Stimulated activated CD8-positive, alpha-beta memory T cell treated with anti-CD3 and anti-CD28 coated beads, Interleukin-2, amount 100 ng/mL, for 48 hours (primary cell): ENCODE measurements around the gene PCIF1.
"Not testable (repeated sequence)": the region's sequence is repeated elsewhere in the genome, so short reads cannot be mapped to it uniquely, and the experiment has no call there.

ENCODE experiments used
- DNase-seq, 2 donors: peaks; one replicate each; pipeline ENCODE4 v3.0.0-alpha.2; 2020; ENCODE audit warnings: low read depth in 2 of 2

The PCIF1 gene

GRCh38 chr20:45934586-45935415 is at the start of gene PCIF1:
PCIF1 (plus strand) TSS chr20:45934683; CDS start chr20:45939000, 4,317 bp downstream.
- DNase-seq, result peak; percentile 96 to 97

- no peak for DNase-seq
Measured at GRCh38 chr20:45886590-45887345, 47.7 kb upstream of the PCIF1 start.

- DNase-seq, result no peak
Measured at GRCh38 chr20:45887346-45887715, 47.2 kb upstream of the PCIF1 start, which contains the start of gene SPATA25. SPATA25 (minus strand) TSS chr20:45887622; CDS start chr20:45887590, 32 bp downstream.

- no peak for DNase-seq
Measured at GRCh38 chr20:45888681-45889080, 45.8 kb upstream of the PCIF1 start.

GRCh38 chr20:45890077-45890984 is 44.2 kb upstream of the PCIF1 start:
- peak in 1 of 2 donors; percentile 21 for DNase-seq

GRCh38 chr20:45890985-45891983 is 43.2 kb upstream of the PCIF1 start, which contains the start of the genes CTSA and NEURL2:
CTSA (plus strand) TSS chr20:45891335; CDS start chr20:45891569, 234 bp downstream.
NEURL2 (minus strand) TSS chr20:45891208; CDS start chr20:45890991, 217 bp downstream.
- peak; percentile 74 to 81 for DNase-seq

GRCh38 chr20:45892049-45892825 is 42.2 kb upstream of the PCIF1 start:
- DNase-seq, result no peak

GRCh38 chr20:45892828-45893500 is 41.5 kb upstream of the PCIF1 start:
- no peak for DNase-seq

- no peak for DNase-seq
Measured at GRCh38 chr20:45893831-45894230, 40.7 kb upstream of the PCIF1 start.

- no peak for DNase-seq
Measured at GRCh38 chr20:45894797-45895196, 39.7 kb upstream of the PCIF1 start.

- DNase-seq, result no peak
Measured at GRCh38 chr20:45896641-45897161, 37.8 kb upstream of the PCIF1 start.

- DNase-seq, result no peak
Measured at GRCh38 chr20:45897289-45897688, 37.2 kb upstream of the PCIF1 start.

GRCh38 chr20:45897692-45898091 is 36.8 kb upstream of the PCIF1 start:
- no peak for DNase-seq

GRCh38 chr20:45898285-45898684 is 36.2 kb upstream of the PCIF1 start:
- DNase-seq, result no peak

GRCh38 chr20:45899046-45899835 is 35.2 kb upstream of the PCIF1 start:
- no peak for DNase-seq

- not testable (repeated sequence) for DNase-seq
Measured at GRCh38 chr20:45901332-45901731, 33.2 kb upstream of the PCIF1 start.

GRCh38 chr20:45902199-45902701 is 32.2 kb upstream of the PCIF1 start:
- no peak for DNase-seq
